Vagina (tissue), 2 donors: ENCODE results near the gene UBE2O. TPM values are rescaled to one million over a fixed set of nuclear protein-coding genes. Genes with fewer than 3 reads are reported as not detected.
A peak's percentile ranks its signal among the peaks of the same experiment; 100 is the strongest.

Source experiments
- DNase-seq, 2 donors: peaks; one replicate each; pipeline ENCODE4 v3.0.0-alpha.2; 2017; ENCODE audit errors: extremely low spot score in 2 of 2
- H3K27ac ChIP-seq: fragments of 200-600 bp; sonication (generic); one replicate; pipeline ENCODE4 v1.5.1; 2019
- H3K27me3 ChIP-seq: fragments of 200-600 bp; sonication (generic); one replicate; pipeline ENCODE4 v1.5.1; 2019
- H3K36me3 ChIP-seq, 2 donors: fragments of 200-600 bp; sonication (generic); one replicate each; pipeline ENCODE4 v1.5.1; 2017 to 2019
- H3K4me1 ChIP-seq: fragments of 200-600 bp; sonication (generic); one replicate; pipeline ENCODE4 v1.5.1; 2019
- H3K4me3 ChIP-seq, 2 donors: fragments of 200-600 bp; sonication (generic); 1 replicate in 1 of 2; 2 replicates in 1 of 2; pipeline ENCODE4 v1.5.1; 2016 to 2019
- H3K9me3 ChIP-seq: fragments of 200-600 bp; sonication (generic); one replicate; pipeline ENCODE4 v1.5.1; 2019
- POLR2A ChIP-seq, 2 donors: fragments of 450-650 bp; IDR thresholded peaks; one replicate each; pipeline ENCODE4 v1.6.1; 2017; ENCODE audit warnings: antibody characterized with exemption in 2 of 2, mild to moderate bottlenecking in 2 of 2, moderate library complexity in 2 of 2
- POLR2AphosphoS5 ChIP-seq, 2 donors: sonication (generic); formaldehyde crosslinking; IDR thresholded peaks; one replicate each; pipeline ENCODE4 v1.9.0; 2017; ENCODE audit warnings: antibody characterized with exemption in 2 of 2, mild to moderate bottlenecking in 2 of 2, low read depth in 1 of 2; ENCODE audit not compliant: insufficient read depth in 1 of 2
- intact Hi-C: fragments of 100-400 bp; cut with DNase I; formaldehyde crosslinking; loops from one replicate; pipeline ENCODE4 v1.15.1; 2023
- total RNA-seq: library from RNA; depleted of rRNA; stranded (reverse); fragments of >200 nt; gene quantifications from one replicate; pipeline ENCODE4 v1.2.3, GENCODE V29; 2016
- TF ChIP-seq, protein P1 (sequence below), 3 experiments: fragments of 450-650 bp in 2 of 3; fragments of 200-600 bp in 1 of 3; sonication (generic) in 1 of 3; IDR thresholded peaks; one replicate each; pipeline ENCODE4 v1.5.1; 2017 to 2019; ENCODE audit warnings: antibody characterized with exemption in 3 of 3, mild to moderate bottlenecking in 2 of 3, moderate library complexity in 2 of 3

UBE2O gene
- total RNA-seq, 1 donor from 2014 or later = 29.7 TPM

GRCh38 chr17:76492989-76493501 lies 40.1 kb upstream of the UBE2O start:
- peak overlapping the region; percentile 74 for H3K27ac ChIP-seq
- no peak for DNase-seq
- no peaks in the 10 kb centered on the region for H3K9me3 ChIP-seq
- no peaks in the 10 kb centered on the region for H3K27me3 ChIP-seq
- peaks cover 52% of the 10 kb centered on the region for H3K4me1 ChIP-seq
- peak overlapping the region; percentile 4 to 10 for H3K4me3 ChIP-seq
- intact Hi-C loops = loop anchor here (10.0 kb wide), 1 partner anchor 188 kb away; the partner anchor contains the start of gene QRICH2
- TF ChIP-seq, protein P1, sequence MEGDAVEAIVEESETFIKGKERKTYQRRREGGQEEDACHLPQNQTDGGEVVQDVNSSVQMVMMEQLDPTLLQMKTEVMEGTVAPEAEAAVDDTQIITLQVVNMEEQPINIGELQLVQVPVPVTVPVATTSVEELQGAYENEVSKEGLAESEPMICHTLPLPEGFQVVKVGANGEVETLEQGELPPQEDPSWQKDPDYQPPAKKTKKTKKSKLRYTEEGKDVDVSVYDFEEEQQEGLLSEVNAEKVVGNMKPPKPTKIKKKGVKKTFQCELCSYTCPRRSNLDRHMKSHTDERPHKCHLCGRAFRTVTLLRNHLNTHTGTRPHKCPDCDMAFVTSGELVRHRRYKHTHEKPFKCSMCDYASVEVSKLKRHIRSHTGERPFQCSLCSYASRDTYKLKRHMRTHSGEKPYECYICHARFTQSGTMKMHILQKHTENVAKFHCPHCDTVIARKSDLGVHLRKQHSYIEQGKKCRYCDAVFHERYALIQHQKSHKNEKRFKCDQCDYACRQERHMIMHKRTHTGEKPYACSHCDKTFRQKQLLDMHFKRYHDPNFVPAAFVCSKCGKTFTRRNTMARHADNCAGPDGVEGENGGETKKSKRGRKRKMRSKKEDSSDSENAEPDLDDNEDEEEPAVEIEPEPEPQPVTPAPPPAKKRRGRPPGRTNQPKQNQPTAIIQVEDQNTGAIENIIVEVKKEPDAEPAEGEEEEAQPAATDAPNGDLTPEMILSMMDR (IDR thresholded peaks at IDR 0.05) = no peak
- no peak for TF ChIP-seq POLR2A (IDR thresholded peaks at IDR 0.05)
- TF ChIP-seq POLR2AphosphoS5 (IDR thresholded peaks at IDR 0.05; ENCODE audit: insufficient read depth in 1 of 2, low read depth in 1 of 2) = peak in 1 of 2 donors; percentile 42
- no peaks in the 10 kb centered on the region for H3K36me3 ChIP-seq

- H3K36me3 ChIP-seq = no peaks in the 10 kb centered on the region
- H3K9me3 ChIP-seq = no peaks in the 10 kb centered on the region
- H3K27me3 ChIP-seq = no peaks in the 10 kb centered on the region
- intact Hi-C loops = loop anchor here (10.0 kb wide), 1 partner anchor 188 kb away; the partner anchor contains the start of gene QRICH2
- DNase-seq = no peak
- peak overlapping the region; percentile 74 for H3K27ac ChIP-seq
- peak overlapping the region; percentile 4 to 10 for H3K4me3 ChIP-seq
- H3K4me1 ChIP-seq = peaks cover 45% of the 10 kb centered on the region
- TF ChIP-seq POLR2AphosphoS5 (IDR thresholded peaks at IDR 0.05; ENCODE audit: insufficient read depth in 1 of 2, low read depth in 1 of 2) (no peak), POLR2A (IDR thresholded peaks at IDR 0.05) (no peak)
- TF ChIP-seq, protein P1 (IDR thresholded peaks at IDR 0.05) = no peak
Observed at GRCh38 chr17:76492123-76492988, 39.4 kb upstream of the UBE2O start.

GRCh38 chr17:76491271-76492122 lies 38.5 kb upstream of the UBE2O start:
- Histone ChIP-seq H3K27me3 (no peaks in the 10 kb centered on the region), H3K9me3 (no peaks in the 10 kb centered on the region), H3K4me1 (peaks cover 37% of the 10 kb centered on the region), H3K36me3 (no peaks in the 10 kb centered on the region), H3K27ac (peak overlapping the region; percentile 74), H3K4me3 (no peak overlapping the region)
- TF ChIP-seq POLR2AphosphoS5 (IDR thresholded peaks at IDR 0.05; ENCODE audit: insufficient read depth in 1 of 2, low read depth in 1 of 2) = no peak
- TF ChIP-seq POLR2A (IDR thresholded peaks at IDR 0.05) = no peak
- TF ChIP-seq, protein P1 (IDR thresholded peaks at IDR 0.05) = no peak
- DNase-seq = no peak
- intact Hi-C loops = loop anchor here (10.0 kb wide), 1 partner anchor 187 kb away; the partner anchor contains the start of gene QRICH2

- DNase-seq = no peak
- no peaks in the 10 kb centered on the region for H3K9me3 ChIP-seq
- no peak overlapping the region for H3K27ac ChIP-seq
- H3K36me3 ChIP-seq = no peaks in the 10 kb centered on the region
- H3K4me3 ChIP-seq = no peak overlapping the region
- H3K27me3 ChIP-seq = no peaks in the 10 kb centered on the region
- intact Hi-C loops = loop anchor here (10.0 kb wide), 1 partner anchor 185 kb away; the partner anchor contains the start of gene QRICH2
- TF ChIP-seq POLR2AphosphoS5 (IDR thresholded peaks at IDR 0.05; ENCODE audit: insufficient read depth in 1 of 2, low read depth in 1 of 2) (no peak), POLR2A (IDR thresholded peaks at IDR 0.05) (no peak)
- TF ChIP-seq, protein P1 (IDR thresholded peaks at IDR 0.05) = no peak
- H3K4me1 ChIP-seq = peaks cover 34% of the 10 kb centered on the region
Observed at GRCh38 chr17:76490112-76490710, 37.3 kb upstream of the UBE2O start.
